Activated CD4-positive, alpha-beta T cell treated with anti-CD3 and anti-CD28 coated beads for 24 hours (primary cell): ENCODE measurements around the gene RIPPLY3.
"Not testable (repeated sequence)": the region's sequence is repeated elsewhere in the genome, so short reads cannot be mapped to it uniquely, and the experiment has no call there.

Source experiments
- DNase-seq, 2 donors: peaks; one replicate each; pipeline ENCODE4 v3.0.0-alpha.2; 2020; ENCODE audit warnings: low read depth in 2 of 2

The RIPPLY3 gene

DNA sequence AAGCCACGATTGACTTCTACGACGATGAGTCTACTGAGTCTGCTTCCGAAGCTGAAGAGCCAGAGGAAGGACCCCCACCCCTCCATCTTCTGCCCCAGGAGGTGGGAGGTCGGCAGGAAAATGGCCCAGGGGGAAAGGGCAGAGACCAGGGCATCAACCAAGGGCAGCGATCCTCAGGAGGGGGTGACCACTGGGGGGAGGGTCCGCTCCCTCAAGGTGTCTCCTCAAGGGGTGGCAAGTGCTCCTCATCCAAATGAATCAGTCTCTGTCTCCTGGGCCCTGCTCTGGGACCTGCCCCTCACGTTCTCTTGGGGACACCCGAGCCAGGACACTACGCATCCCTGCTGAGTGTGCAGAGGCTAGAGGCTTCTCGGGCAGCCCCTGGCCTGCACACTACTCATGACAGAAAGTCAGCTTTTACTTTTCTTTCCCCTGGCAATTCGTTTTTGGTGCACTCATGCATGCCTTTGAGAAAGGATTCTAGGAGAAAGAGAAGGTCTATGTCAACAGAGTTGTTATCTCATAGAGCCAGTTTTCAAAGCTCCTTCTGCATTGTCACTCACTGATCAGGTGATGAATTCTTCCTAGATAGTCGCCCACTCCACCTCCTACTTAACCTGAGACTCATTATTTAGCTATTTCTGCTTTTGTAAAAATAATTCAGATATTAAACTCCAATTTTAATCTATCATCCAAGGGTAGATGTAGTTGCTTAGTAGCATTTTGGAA, 11.6 kb downstream of the RIPPLY3 start:
- no peak for DNase-seq

DNA sequence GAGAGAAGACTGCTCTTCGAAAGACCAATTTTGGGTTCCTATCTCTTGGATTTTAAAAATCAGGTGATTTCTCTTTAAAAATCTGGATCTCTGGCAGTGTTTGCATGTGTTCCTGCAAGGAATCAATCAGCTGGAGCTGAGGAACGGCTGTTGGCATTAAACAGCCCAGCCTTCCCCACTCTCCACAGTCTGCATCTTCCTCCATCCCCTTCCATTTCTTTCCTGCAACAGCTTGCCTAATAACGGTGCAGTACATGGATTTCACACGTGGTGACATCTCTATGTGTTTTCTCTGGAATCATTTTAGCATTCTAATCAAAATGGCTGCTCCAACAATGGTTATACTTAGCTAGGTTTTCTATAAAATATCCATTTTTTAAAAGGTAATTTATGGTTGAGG, 20.0 kb downstream of the RIPPLY3 start:
- no peak for DNase-seq

DNA sequence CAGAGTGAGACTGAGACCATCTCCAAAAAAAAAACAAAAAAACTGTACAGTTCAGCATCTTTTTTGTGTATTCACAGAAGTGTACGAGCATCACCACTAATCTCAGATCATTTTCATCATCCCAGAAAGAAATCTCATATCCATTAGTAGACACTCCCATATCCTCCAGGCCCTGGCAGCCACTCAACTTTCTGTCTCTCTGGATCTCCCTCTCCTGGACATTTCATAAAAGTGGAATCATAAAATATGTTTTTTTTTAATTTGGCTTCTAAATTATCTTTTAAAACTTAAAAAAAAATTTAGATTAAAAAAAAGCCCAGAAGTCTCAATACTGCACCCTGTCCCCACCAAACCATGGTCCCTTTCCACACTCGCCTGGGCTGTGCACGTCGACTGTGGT, 22.1 kb downstream of the RIPPLY3 start:
- no peak for DNase-seq

DNA sequence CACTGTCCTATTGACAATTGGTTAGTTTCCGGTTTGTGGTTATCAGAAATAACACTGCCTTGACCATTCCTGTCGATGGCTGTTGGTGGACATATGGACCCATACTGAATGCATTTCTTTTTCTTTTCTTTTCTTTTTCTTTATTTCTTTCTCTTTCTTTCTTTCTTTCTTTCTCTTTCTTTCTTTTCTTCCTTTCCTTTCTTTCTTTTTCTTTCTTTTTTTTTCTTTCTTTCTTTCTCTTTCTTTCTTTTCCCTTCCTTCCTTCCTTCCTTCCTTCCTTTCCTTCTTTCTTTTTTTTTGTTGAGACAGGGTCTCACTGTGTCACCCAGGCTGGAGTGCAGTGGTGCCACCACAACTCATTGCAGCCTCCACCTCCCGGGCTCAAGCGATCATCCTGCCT, 24.4 kb downstream of the RIPPLY3 start:
- no peak for DNase-seq

DNA sequence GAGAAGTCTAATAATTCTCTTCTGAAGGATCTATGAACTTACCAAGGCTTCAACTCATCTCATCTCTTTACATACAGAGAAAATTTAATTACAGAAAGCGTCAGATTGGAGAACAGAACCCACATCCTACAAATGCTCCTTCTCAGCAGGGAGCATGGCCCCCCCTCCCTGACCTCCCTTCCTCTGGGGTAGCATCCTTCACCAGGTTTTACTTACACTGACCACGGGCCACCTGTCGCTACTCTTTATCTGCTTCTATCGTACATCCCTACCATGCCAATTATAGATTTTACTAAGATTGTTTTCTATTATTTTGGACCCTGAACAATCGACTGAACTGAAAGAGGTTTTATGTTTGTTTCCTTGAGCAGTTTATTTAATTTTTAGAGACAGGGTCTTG, 25.8 kb downstream of the RIPPLY3 start:
- no peak for DNase-seq

DNA sequence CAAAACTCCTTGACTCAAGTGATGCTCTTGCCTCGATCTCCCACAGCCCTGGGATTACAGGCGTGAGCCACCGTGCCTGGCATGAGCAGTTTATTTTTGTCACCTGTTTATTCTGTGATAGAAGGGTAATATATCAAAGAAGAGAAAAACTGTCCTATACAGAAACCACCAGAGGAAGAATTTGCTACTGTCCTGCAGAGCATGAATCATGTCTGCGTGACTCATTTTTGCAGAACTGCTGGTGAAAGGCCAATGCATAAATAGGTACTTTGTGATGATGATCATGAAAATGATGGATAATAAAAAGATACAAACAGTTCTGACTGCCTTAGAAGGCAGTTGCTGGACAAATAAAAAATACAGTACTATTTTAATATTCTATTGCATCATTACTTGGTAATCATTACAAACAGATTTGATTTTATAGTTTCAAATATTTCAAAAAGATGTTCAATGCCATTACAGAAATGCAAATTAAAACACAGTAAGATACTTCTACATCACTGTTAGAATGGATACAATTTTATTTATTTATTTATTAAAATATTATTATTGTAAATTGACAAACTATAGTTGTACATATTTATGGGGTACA, 26.5 kb downstream of the RIPPLY3 start:
- no peak for DNase-seq

DNA sequence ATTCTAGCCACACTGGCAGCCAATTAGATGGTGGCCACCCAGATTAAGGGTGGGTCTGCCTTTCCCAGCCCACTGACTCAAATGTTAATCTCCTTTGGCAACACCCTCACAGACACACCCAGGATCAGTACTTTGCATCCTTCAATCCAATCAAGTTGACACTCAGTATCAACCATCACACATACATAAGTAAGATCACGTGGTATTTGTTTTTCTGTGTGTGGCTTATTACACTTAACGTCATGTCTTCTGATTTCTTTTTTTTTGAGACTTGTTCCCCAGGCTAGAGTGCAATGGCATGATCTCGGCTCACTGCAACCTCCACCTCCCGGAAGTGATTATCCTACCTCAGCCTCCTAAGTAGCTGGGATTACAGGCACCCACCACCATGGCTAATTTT, 27.9 kb downstream of the RIPPLY3 start:
- DNase-seq: not testable (repeated sequence)

DNA sequence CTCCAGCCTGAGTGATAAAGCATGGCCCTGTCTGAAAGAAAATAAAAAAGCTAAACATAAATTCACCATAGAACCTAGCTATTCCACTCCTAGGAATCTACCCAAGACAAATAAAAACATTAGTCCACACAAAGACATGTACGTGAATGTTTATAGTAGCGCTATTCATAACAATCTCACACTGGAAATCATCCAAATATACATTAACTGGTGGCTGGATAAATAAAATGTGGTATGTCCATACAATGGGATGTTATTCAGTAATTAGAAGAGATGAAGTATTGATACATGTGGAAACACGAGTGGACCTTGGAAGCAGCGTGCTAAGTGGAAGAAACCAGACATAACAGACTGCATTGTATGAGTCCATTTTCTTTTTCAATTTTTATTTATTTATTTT, 29.7 kb downstream of the RIPPLY3 start:
- DNase-seq: no peak

DNA sequence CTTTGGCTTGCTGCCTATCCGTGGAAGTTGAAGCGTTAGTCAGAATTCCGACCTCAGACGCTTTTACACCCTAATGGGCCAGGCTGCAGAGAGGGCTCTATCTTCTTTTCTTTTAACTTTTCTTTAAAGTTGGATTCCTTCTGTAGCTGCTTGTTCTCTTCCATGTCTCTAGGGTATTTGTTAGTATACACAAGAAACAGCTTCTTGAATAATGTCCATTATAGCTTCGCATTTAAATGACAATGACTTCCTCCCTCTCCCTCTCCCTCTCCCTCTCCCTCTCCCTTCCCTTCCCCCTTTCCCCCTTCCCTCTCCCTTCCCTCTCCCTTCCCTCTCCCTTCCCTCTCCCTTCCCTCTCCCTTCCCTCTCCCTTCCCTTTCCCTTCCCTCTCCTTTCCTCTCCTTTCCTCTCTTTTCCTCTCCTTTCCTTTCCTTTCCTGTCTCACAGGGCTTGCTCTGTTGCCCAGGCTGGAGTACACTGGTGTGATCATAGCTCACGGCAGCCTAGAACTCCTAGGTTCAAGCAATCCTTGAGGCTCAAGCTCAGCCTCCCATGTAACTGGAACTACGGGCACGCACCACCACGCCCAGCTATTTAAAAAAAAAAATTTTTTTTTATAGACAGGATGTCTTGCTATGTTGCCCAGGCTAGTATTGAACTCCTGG, 33.0 kb downstream of the RIPPLY3 start:
- DNase-seq: no peak

DNA sequence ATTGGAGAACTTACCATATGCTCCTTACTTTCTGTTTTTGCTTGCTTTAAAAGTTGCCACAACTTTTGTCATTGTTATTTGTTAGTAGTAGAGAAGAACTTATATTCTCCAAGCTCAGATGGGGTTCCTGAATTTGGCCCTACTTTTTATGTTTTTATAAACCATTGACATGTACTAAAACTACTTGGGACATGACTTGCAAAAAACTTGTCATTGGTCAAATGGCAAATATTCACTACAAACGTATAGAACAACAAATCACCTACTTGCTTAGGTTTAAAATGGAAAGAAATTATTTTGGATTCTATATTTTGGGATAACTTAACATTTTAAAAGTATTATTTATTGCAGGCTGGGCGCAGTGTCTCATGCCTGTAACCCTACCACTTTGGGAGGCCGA, 33.7 kb downstream of the RIPPLY3 start:
- DNase-seq: no peak

DNA sequence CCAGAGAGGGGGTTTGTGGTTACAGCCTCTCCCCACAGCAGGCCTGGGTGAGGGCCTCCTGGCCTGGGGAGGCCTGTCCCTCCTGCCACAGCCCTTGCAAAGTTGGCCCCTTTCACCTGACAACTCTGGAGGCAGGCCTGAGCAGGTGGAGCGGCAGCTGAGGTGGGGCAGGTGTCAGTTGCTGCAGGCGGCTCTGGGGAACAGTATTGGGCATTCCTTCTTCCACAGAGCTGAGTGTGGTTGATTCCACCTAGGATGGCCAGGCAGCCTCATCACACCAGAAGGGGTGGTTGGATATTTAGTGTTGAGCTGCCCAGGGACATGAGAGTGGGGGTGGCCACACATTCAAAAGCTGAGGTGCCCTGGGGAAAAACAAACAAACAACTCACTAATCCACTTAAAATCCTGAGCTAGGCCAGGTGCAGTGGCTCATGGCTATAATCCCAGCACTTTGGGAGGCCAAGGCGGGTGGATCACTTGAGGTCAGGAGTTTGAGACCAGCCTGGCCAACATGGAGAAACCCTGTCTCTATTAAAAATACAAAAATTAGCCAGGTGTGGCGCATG, 35.3 kb downstream of the RIPPLY3 start:
- DNase-seq: no peak

DNA sequence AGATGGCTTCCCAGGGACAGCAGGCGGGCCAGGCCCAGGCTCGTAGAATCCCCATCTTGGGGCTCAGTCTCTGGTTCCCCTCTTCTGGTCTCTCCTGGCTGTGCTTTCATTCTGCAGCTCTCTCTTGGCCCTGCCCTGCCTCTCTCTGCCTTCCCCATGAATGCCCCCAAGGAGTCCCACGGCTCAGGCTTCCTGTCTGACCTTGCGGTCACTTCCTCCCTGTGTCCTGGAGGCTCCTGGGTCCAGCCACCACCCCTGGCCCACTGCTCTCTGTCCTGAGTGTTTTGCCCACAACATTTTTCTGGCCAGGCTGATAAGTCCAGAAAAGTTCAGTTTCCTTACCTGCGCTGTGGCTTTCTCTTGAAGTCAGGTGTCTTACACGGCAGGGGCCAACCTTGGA, 37.3 kb downstream of the RIPPLY3 start:
- DNase-seq: no peak

DNA sequence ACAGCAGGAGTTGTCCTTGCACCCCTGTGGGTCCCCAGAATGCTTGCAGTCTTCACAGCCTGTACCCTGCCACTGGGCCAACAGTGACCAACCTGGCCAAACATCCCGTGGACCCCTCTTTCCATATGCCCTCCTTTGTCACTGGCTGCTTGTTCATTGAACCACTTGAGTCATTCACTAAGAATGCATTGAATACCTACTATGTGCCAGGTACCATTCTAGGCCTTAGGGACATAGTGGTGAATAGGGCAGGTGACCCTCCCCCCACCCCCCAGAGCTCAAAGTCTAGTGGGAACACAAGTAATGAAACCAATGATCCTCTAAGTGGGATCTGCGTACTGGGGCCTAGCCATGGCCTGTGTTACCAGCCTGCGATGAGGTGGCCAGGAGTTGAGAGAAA, 38.1 kb downstream of the RIPPLY3 start:
- no peak for DNase-seq

DNA sequence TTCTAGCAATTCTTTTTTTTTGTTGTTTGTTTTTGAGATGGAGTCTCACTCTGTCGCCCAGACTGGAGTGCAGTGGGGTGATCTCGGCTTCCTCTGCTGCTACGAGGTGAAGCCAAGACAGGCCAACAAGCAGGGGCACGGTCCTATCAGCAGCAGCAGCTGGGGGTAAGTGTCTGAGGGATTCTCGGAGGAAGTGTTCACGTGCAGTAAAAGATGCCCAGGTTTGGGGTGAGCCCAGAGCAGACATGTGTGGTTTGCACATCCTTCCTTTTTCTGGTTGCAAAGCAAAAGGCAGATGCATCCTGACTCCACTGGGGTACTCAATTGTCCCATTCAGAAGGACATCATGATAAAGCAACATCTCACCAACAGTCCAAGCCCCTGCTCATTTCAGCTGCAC, 38.6 kb downstream of the RIPPLY3 start:
- DNase-seq: no peak

DNA sequence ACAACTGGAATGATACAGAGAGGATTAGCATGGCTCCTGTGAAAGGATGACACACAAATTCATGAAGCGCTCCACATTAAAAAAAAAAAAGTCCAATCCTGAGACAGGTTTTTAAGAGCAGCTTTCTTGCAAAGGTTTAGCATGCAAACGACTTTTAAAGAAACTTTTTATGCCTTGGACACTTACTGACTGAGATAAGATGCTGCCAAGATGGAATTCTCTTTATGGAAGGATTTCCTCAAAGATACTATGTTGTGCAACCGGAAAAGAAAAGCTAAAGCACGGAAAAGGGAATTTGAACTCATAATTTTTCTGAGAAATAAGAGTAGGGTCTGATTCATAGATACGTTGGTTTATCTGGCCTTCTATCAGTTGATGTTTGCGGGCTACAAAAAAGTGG, 39.1 kb downstream of the RIPPLY3 start:
- no peak for DNase-seq

DNA sequence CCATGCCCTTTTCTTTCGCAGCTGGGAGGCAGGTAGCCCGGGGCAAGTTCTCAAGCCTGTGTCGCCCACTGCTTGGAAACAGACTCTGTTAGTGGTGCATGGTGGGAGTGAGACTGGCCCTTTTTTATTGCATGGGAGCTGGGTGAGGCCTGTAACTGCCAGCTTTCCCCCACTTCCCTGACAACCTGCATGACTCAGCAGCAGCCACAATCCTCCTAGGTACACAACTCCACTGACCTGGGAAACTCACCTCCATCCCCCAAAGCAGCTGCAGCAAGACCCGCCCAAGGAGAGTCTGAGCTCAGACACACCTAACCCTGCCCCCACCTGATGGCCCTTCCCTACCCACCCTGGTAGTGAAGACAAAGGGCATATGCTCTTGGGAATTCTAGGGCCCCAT, 40.6 kb downstream of the RIPPLY3 start:
- DNase-seq: no peak

DNA sequence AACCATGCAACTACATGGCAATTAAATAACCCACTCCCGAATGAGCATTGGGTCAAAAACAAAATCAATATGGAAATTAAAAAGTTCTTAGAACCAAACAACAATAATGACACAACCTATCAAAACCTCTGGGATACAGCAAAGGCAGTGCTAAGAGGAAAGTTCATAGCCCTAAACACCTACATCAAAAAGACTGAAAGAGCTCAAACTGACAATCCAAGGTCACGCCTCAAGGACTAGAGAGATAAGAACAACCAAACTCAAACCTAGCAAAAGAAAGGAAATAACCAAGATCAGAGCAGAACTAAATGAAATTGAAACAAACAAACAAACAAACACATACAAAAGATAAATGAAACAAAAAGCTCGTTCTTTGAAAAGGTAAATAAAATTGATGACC, 43.2 kb downstream of the RIPPLY3 start:
- DNase-seq: not testable (repeated sequence)

DNA sequence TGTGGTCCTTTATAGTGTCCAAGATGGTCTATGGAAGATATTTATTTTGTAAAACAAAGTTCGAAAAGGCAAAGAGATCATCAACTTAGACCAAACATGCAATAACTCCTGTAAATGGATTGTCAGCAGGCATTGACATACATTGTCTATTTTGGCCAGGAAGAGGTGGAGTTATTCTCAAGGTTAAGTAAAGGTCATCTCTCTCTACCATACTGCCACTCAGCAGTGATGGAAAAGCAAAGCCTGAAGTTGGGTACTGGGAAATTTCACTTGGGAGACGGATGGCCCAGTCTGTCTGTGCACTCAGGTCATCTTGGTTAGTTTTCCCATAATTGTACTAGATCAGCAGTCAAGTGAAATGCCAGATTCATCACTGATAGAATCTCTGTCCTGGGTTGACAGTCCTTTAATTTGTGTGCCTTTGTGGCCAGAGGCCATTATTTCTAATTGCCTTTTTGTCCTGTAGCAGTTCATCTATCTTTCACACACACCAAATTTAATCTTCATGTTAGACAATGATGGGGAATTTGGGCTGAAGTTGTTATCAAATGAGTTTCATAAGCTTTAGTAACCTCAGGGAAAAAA, 48.9 kb downstream of the RIPPLY3 start:
- no peak for DNase-seq

DNA sequence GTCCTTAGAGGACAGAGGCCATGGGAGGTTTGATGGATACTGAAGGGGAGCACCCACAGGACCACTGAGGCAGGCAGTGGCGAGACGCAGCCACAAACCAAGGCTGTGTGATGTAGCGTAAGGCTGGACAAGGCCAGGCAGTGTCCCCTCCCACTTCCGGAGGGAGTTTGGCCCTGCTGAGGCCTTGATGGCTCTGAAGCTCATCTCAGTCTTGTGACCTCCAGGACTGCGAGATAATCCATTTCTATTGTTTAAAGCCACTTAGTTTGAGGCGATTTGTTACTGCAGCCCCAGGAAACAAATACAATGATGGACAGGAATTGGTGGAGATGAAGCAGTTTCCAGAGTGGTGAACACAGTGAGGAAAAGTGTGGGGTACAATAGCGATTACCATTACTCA, 51.1 kb downstream of the RIPPLY3 start:
- no peak for DNase-seq

DNA sequence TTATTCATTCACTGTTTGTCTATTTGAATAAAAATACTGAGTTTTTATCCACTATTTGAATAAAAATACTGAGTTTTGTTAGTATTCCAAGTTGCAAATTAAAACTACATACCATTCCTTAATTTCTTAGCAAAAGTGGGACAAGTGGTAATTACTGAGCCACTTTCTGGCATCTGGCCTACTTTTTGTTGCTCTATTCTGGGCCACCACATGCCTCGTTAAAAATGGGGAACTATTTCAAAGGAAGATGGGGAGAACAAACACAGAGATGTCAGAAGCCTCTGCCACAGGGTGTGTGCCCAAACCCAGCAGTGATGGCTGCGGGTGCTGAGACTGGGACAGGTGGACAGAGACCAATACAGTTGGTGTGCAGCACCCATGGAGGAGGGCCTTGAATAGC, 51.8 kb downstream of the RIPPLY3 start:
- DNase-seq: no peak

DNA sequence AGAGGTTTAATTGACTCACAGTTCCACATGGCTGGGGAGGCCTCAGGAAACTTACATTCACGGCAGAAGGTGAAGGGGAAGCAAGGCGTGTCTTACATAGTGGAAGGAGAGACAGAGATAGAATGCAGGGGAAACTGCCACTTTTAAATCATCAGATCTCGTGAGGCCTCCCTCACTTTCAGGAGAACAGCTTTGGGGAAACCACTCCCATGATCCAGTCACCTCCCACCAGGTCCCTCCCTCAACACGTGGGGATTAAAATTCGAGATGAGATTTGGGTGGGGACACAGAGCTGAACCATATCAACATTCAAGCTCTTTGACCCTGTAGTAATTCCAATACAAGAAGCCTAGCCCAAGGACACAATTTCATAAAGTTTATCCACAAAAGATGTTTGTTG, 52.7 kb downstream of the RIPPLY3 start:
- DNase-seq: no peak

DNA sequence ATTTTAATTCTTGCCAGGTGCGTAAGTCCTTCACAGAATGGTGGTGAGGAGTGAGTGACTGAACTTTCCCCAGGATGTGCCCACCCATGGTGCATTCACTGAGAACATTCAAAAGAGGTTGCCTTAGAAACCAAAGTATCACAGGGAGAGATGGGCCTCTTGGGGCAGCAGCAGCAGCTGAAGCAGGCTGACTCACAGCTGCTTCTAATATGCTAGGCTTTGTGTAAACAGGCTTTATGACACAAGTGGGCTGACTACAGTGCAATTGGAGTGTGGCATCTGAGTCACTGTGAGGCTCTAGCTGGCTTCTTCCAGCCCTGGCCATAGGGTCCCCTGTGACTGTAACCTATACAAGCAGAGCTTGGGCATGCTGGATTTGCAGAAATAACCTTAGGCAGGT, 53.8 kb downstream of the RIPPLY3 start:
- DNase-seq: no peak
